Progenitor cell of endocrine pancreas (in vitro differentiated cells): ENCODE data around the gene ZNF185. TPM values are rescaled to one million over a fixed set of nuclear protein-coding genes. Genes with fewer than 3 reads are reported as not detected.

ENCODE experiments used
- DNase-seq: peaks from one replicate; pipeline ENCODE4 v3.0.0; 2021; ENCODE audit warnings: low spot score; ENCODE audit not compliant: unreplicated experiment
- H3K27ac Mint-ChIP-seq: 2 replicates; pipeline ENCODE4 v1.8.0; 2021; ENCODE audit warnings: mild to moderate bottlenecking, moderate library complexity, mixed read lengths
- H3K27me3 Mint-ChIP-seq: 2 replicates; pipeline ENCODE4 v1.8.0; 2021; ENCODE audit warnings: mixed read lengths
- H3K36me3 Mint-ChIP-seq: 2 replicates; pipeline ENCODE4 v1.8.0; 2022; ENCODE audit warnings: mixed read lengths; ENCODE audit not compliant: insufficient read depth
- H3K4me1 Mint-ChIP-seq: 2 replicates; pipeline ENCODE4 v1.8.0; 2021; ENCODE audit warnings: low read depth, mixed read lengths
- H3K4me3 Mint-ChIP-seq: 2 replicates; pipeline ENCODE4 v1.8.0; 2021; ENCODE audit warnings: low read depth, mild to moderate bottlenecking, moderate library complexity, mixed read lengths
- H3K9me3 Mint-ChIP-seq: 2 replicates; pipeline ENCODE4 v1.8.0; 2021; ENCODE audit warnings: low read depth, mixed read lengths
- total RNA-seq: library from RNA; stranded (reverse); gene quantifications from 2 replicates; pipeline ENCODE4 v1.2.1, GENCODE V29; 2021
- TF ChIP-seq, protein P1 (sequence below): fragments of 200-600 bp; sonication (generic); IDR thresholded peaks from one replicate; pipeline ENCODE4 v1.5.0; 2021; ENCODE audit warnings: antibody characterized with exemption, mild to moderate bottlenecking; ENCODE audit not compliant: unreplicated experiment

ZNF185 gene
- total RNA-seq, 1 donor from 2014 or later = 10.1 TPM

DNA sequence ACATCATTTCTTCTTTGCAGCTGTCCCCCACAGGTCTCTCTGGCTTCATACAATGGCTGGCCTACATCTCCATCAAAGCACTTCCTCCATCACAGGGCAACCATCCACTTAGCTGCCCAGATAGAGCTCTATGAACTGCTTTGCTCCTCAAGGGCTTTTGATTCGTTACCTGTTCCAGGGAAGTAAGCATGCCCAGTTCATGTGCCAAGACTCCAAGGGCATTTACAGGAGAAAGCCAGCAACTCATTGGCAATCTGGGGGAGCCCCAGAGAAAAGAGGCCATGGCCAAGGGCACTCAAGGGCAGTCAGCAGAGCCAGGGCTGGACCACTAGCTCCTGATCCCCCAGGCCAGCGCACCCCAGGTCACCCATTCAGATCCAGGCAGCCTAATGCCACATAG is 24.5 kb upstream of the ZNF185 start:
- no peak for DNase-seq
- TF ChIP-seq, protein P1, sequence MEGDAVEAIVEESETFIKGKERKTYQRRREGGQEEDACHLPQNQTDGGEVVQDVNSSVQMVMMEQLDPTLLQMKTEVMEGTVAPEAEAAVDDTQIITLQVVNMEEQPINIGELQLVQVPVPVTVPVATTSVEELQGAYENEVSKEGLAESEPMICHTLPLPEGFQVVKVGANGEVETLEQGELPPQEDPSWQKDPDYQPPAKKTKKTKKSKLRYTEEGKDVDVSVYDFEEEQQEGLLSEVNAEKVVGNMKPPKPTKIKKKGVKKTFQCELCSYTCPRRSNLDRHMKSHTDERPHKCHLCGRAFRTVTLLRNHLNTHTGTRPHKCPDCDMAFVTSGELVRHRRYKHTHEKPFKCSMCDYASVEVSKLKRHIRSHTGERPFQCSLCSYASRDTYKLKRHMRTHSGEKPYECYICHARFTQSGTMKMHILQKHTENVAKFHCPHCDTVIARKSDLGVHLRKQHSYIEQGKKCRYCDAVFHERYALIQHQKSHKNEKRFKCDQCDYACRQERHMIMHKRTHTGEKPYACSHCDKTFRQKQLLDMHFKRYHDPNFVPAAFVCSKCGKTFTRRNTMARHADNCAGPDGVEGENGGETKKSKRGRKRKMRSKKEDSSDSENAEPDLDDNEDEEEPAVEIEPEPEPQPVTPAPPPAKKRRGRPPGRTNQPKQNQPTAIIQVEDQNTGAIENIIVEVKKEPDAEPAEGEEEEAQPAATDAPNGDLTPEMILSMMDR = no peak
- peaks cover 18% of the 10 kb centered on the region for H3K9me3 Mint-ChIP-seq
- H3K27ac Mint-ChIP-seq = no peak overlapping the region
- H3K36me3 Mint-ChIP-seq = peaks cover 14% of the 10 kb centered on the region
- H3K4me3 Mint-ChIP-seq = no peak overlapping the region
- H3K4me1 Mint-ChIP-seq = no peaks in the 10 kb centered on the region
- peaks cover 2% of the 10 kb centered on the region for H3K27me3 Mint-ChIP-seq

DNA sequence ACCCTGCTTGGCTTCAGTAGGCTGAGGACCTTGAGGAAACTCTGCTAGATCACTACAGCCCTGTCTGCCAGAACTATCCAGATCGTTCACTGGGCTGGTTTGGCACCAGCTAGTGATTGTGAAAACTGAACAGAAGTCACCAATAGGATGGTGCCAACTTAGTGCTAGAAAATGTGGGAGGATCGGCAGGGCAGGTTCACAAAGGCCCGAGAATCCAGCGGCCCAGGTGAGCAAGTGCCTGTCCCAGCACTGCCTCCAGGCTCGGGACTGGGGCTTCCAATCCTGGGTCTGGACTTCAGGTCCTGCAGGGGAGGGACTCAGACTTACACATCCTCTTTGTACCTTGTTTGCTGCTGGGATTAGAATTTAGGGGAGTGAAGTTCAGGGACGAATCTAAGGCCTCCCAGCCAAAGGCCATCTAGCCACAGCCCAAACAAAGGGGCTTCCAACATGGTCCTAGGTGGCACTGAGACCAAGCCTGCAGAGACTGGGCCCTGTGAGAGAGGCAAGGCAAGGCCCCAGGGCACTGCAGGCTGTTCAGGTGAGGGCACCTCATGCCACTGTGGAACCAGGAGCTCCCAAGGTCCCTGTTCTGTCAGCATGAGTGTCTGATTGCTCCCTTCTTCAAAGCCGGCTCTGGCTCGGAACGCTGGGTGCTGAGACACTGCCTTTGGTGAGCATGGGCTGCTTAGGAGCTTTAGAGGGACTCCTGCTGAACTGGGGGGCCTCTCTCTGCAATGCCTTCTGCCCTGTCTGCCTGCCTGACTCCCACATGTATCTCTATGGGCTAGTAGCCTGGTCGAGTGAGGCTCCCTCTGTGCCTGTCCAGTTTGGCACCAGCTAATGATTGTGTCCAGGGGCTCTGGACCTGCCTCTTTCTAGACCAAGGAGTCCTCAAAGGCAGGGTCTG is 20.7 kb upstream of the ZNF185 start:
- TF ChIP-seq, protein P1 = no peak
- no peak for DNase-seq
- Mint-ChIP-seq H3K4me1 (peaks cover 3% of the 10 kb centered on the region), H3K27me3 (peaks cover 3% of the 10 kb centered on the region), H3K9me3 (peaks cover 22% of the 10 kb centered on the region), H3K36me3 (peaks cover 4% of the 10 kb centered on the region), H3K27ac (no peak overlapping the region), H3K4me3 (no peak overlapping the region)

DNA sequence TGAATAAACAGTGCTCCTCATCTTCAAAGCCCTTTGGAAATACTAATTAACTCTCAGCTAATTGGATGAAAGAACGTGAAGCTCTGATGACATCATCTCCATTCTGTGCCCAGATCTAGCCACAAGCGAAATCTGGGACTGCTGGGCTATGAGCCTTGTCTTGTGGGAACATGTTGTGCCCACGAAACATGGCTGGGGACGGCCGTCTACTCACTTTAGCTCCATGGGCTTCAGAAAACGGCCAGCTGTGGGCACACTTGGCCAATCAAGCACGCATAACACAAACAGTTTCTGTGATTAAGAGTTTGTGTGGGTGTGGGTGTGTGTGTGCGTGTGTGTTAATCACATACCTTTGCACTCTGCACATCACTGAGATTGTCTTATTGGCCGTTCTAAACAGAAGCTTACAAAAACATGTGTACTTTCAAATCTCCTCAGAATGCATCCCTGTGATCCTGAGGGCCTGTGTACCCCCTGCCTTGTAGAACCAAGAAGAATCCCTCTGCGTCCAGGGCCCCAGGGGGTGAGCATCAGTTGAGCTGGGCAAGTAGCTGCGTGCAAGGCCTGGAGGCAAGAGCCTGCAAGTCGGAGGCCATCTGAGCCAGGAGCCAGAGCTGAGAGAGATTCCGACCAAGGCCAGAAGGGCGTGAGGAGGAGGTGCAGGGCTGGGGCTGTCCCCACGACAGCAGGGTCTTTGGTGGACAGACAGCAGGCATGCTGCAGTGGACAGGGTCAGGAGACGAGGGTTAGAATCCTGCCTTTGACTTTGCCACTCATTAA is 18.7 kb upstream of the ZNF185 start:
- DNase-seq = no peak
- H3K9me3 Mint-ChIP-seq = peaks cover 19% of the 10 kb centered on the region
- H3K27ac Mint-ChIP-seq = no peak overlapping the region
- H3K27me3 Mint-ChIP-seq = peaks cover 5% of the 10 kb centered on the region
- no peak overlapping the region for H3K4me3 Mint-ChIP-seq
- TF ChIP-seq, protein P1 = no peak
- H3K4me1 Mint-ChIP-seq = peaks cover 3% of the 10 kb centered on the region
- H3K36me3 Mint-ChIP-seq = peaks cover 2% of the 10 kb centered on the region

DNA sequence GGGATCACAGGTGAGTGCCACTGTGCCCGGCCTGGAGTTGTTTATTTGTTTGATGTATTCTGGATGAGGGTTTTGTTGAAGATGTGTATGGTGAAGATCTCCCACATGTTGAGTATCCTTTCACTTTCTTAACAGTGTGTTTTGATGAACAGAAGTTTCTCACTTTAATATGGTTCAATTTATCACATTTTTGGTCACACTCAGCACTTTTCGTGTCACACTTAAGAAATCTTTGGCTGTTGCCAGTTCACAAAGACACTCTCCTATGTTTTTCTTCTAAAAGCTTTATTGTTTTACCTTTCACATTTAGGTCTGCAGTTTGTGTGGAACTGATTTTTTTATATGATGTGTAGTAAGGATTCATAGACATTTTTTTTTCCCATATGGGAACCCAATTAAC is 16.6 kb upstream of the ZNF185 start:
- no peak overlapping the region for H3K27ac Mint-ChIP-seq
- no peak overlapping the region for H3K4me3 Mint-ChIP-seq
- TF ChIP-seq, protein P1 = no peak
- H3K36me3 Mint-ChIP-seq = no peaks in the 10 kb centered on the region
- H3K9me3 Mint-ChIP-seq = peaks cover 16% of the 10 kb centered on the region
- DNase-seq = no peak
- H3K27me3 Mint-ChIP-seq = peaks cover 19% of the 10 kb centered on the region
- H3K4me1 Mint-ChIP-seq = peaks cover 3% of the 10 kb centered on the region

DNA sequence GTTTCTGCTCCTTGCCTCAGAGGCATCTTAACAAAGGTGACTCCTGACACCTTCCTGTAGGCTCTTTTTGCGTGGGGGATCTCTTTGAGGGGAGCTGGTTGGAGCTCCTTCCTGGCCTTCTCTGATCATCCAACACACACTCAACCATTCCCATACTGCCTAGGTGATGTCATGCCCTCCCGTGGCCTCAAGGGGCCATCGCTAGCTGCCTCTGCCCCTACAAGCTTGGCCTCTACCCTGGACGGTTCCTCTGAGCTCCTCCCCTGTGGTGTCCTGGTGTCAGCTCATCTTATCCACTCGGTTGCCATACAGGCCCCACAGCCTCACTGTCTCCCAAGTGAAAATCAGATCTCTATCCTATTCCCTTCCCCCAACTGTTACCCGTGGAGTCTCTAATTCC is 13.7 kb upstream of the ZNF185 start:
- TF ChIP-seq, protein P1 = no peak
- H3K27me3 Mint-ChIP-seq = peaks cover 23% of the 10 kb centered on the region
- no peak overlapping the region for H3K4me3 Mint-ChIP-seq
- no peak overlapping the region for H3K27ac Mint-ChIP-seq
- H3K36me3 Mint-ChIP-seq = no peaks in the 10 kb centered on the region
- DNase-seq = no peak
- peaks cover 6% of the 10 kb centered on the region for H3K4me1 Mint-ChIP-seq
- peaks cover 19% of the 10 kb centered on the region for H3K9me3 Mint-ChIP-seq
